Activated naive CD4-positive, alpha-beta T cell treated with anti-CD3 and anti-CD28 coated beads, Interleukin-2, amount 10 ng/mL, durations not matched to agents 7 days and 5 days (primary cell): ENCODE measurements around the gene MAPKAPK3.
A peak's percentile ranks its signal among the peaks of the same experiment; 100 is the strongest.
"Not testable (repeated sequence)": the region's sequence is repeated elsewhere in the genome, so short reads cannot be mapped to it uniquely, and the experiment has no call there.

Experiments used
- CTCF ChIA-PET: fragments of 350-600 bp; sonication (Branson Sonifier 250); formaldehyde crosslinking; loops from one replicate; lab custom pipeline; 2021; ENCODE audit warnings: antibody characterized with exemption; lab: Charles Lee
- DNase-seq: peaks from one replicate; pipeline ENCODE4 v3.0.0-alpha.2; 2020
- H3K27ac Mint-ChIP-seq: one replicate; pipeline ENCODE4 v1.8.0; 2021; ENCODE audit warnings: mild to moderate bottlenecking, moderate library complexity, mixed read lengths
- H3K27me3 Mint-ChIP-seq: one replicate; pipeline ENCODE4 v1.8.0; 2021; ENCODE audit warnings: mild to moderate bottlenecking, mixed read lengths
- H3K36me3 Mint-ChIP-seq: one replicate; pipeline ENCODE4 v1.8.0; 2021; ENCODE audit warnings: mixed read lengths
- H3K4me1 Mint-ChIP-seq: one replicate; pipeline ENCODE4 v1.8.0; 2021; ENCODE audit warnings: mixed read lengths
- H3K4me3 Mint-ChIP-seq: one replicate; pipeline ENCODE4 v1.8.0; 2021; ENCODE audit warnings: mild to moderate bottlenecking, moderate library complexity, mixed read lengths
- H3K9me3 Mint-ChIP-seq: one replicate; pipeline ENCODE4 v1.8.0; 2021; ENCODE audit warnings: mixed read lengths

Gene MAPKAPK3

GRCh38 chr3:50662408-50662807, 45.5 kb downstream of the MAPKAPK3 start:
- H3K27ac Mint-ChIP-seq: peak overlapping the region; percentile 40
- H3K4me1 Mint-ChIP-seq: peaks cover 9% of the 10 kb centered on the region
- H3K36me3 Mint-ChIP-seq: no peaks in the 10 kb centered on the region
- DNase-seq: no peak
- CTCF ChIA-PET: interaction anchor here (0.7 kb wide), 1 partner anchor 709 kb away, joined by 3 read pairs; no protein-coding TSS in a partner anchor
- no peaks in the 10 kb centered on the region for H3K9me3 Mint-ChIP-seq
- peaks cover 31% of the 10 kb centered on the region for H3K27me3 Mint-ChIP-seq
- no peak overlapping the region for H3K4me3 Mint-ChIP-seq

- no peaks in the 10 kb centered on the region for H3K36me3 Mint-ChIP-seq
- CTCF ChIA-PET: interaction anchor here (1.6 kb wide), 1 partner anchor 10 kb away, joined by 4 read pairs; the partner anchor contains the start of gene DOCK3
- no peaks in the 10 kb centered on the region for H3K9me3 Mint-ChIP-seq
- H3K4me3 Mint-ChIP-seq: no peak overlapping the region
- H3K4me1 Mint-ChIP-seq: peaks cover 9% of the 10 kb centered on the region
- peaks cover 48% of the 10 kb centered on the region for H3K27me3 Mint-ChIP-seq
- DNase-seq: no peak
- H3K27ac Mint-ChIP-seq: no peak overlapping the region
Observed at GRCh38 chr3:50665081-50665840, 48.3 kb downstream of the MAPKAPK3 start.

GRCh38 chr3:50665841-50666115, 48.8 kb downstream of the MAPKAPK3 start:
- peaks cover 52% of the 10 kb centered on the region for H3K27me3 Mint-ChIP-seq
- DNase-seq, H3K4me3 Mint-ChIP-seq, H3K9me3 Mint-ChIP-seq, H3K36me3 Mint-ChIP-seq, CTCF ChIA-PET, H3K27ac Mint-ChIP-seq, H3K4me1 Mint-ChIP-seq: not testable (repeated sequence)

GRCh38 chr3:50666837-50667236, 49.9 kb downstream of the MAPKAPK3 start:
- Mint-ChIP-seq H3K9me3 (no peaks in the 10 kb centered on the region), H3K27me3 (peaks cover 58% of the 10 kb centered on the region), H3K36me3 (no peaks in the 10 kb centered on the region), H3K4me3 (no peak overlapping the region), H3K27ac (no peak overlapping the region), H3K4me1 (peaks cover 9% of the 10 kb centered on the region)
- no peak for DNase-seq
- CTCF ChIA-PET: interaction anchor here (1.2 kb wide), 1 partner anchor 14 kb away, joined by 4 read pairs; no protein-coding TSS in a partner anchor

- CTCF ChIA-PET: interaction anchor here (1.1 kb wide), 1 partner anchor 129 kb away, joined by 4 read pairs; no protein-coding TSS in a partner anchor
- no peak for DNase-seq
Observed at GRCh38 chr3:50671331-50671730, 54.4 kb downstream of the MAPKAPK3 start.

GRCh38 chr3:50672656-50673055, 55.7 kb downstream of the MAPKAPK3 start:
- Mint-ChIP-seq H3K4me1 (peaks cover 6% of the 10 kb centered on the region), H3K36me3 (no peaks in the 10 kb centered on the region), H3K27ac (no peak overlapping the region), H3K4me3 (no peak overlapping the region), H3K9me3 (no peaks in the 10 kb centered on the region), H3K27me3 (peaks cover 63% of the 10 kb centered on the region)
- CTCF ChIA-PET: interaction anchor here (1.2 to 1.4 kb wide), 3 partner anchors 53 to 62 kb away, joined by 3 to 7 read pairs (median 3); no protein-coding TSS in a partner anchor
- no peak for DNase-seq

More at GRCh38 chr3:50671331-50671730, 54.4 kb downstream of the MAPKAPK3 start:
- no peak overlapping the region for H3K4me3 Mint-ChIP-seq
- H3K4me1 Mint-ChIP-seq: peaks cover 6% of the 10 kb centered on the region
- peaks cover 69% of the 10 kb centered on the region for H3K27me3 Mint-ChIP-seq
- H3K9me3 Mint-ChIP-seq: no peaks in the 10 kb centered on the region
- H3K27ac Mint-ChIP-seq: no peak overlapping the region
- H3K36me3 Mint-ChIP-seq: no peaks in the 10 kb centered on the region

- Mint-ChIP-seq H3K27me3 (peaks cover 60% of the 10 kb centered on the region), H3K9me3 (no peaks in the 10 kb centered on the region), H3K27ac (no peak overlapping the region), H3K36me3 (no peaks in the 10 kb centered on the region), H3K4me1 (peaks cover 6% of the 10 kb centered on the region), H3K4me3 (peak overlapping the region; percentile 51)
- no peak for DNase-seq
- CTCF ChIA-PET: interaction anchor here (1.2 to 1.8 kb wide), 3 partner anchors 10 to 58 kb away, joined by 3 to 7 read pairs (median 4); no protein-coding TSS in a partner anchor
Observed at GRCh38 chr3:50673931-50674330, 57.0 kb downstream of the MAPKAPK3 start.

- no peaks in the 10 kb centered on the region for H3K36me3 Mint-ChIP-seq
- H3K27me3 Mint-ChIP-seq: peaks cover 60% of the 10 kb centered on the region
- peak within 1 kb of the TSS; percentile 68 for H3K4me3 Mint-ChIP-seq
- H3K27ac Mint-ChIP-seq: no peak within 1 kb of the TSS
- CTCF ChIA-PET: interaction anchor here (0.6 to 1.8 kb wide), 4 partner anchors 10 to 102 kb away, joined by 3 to 5 read pairs (median 4); no protein-coding TSS in a partner anchor
- peak; percentile 71 for DNase-seq
- no peaks in the 10 kb centered on the region for H3K9me3 Mint-ChIP-seq
- peaks cover 6% of the 10 kb centered on the region for H3K4me1 Mint-ChIP-seq
Observed at GRCh38 chr3:50674349-50675178, 57.6 kb downstream of the MAPKAPK3 start, which contains the start of gene DOCK3. Gene DOCK3 (plus strand): TSS chr3:50674927. CDS start chr3:50675264, 337 bp downstream.

GRCh38 chr3:50675179-50676030, 58.5 kb downstream of the MAPKAPK3 start:
- no peaks in the 10 kb centered on the region for H3K36me3 Mint-ChIP-seq
- DNase-seq: peak; percentile 64
- CTCF ChIA-PET: interaction anchor here (0.6 to 1.8 kb wide), 6 partner anchors 10 to 515 kb away, joined by 3 to 5 read pairs (median 3); no protein-coding TSS in a partner anchor
- H3K27ac Mint-ChIP-seq: no peak overlapping the region
- H3K9me3 Mint-ChIP-seq: no peaks in the 10 kb centered on the region
- H3K27me3 Mint-ChIP-seq: peaks cover 67% of the 10 kb centered on the region
- peak overlapping the region; percentile 68 for H3K4me3 Mint-ChIP-seq
- peaks cover 6% of the 10 kb centered on the region for H3K4me1 Mint-ChIP-seq

- H3K4me1 Mint-ChIP-seq: peaks cover 6% of the 10 kb centered on the region
- CTCF ChIA-PET: interaction anchor here (0.6 to 2.0 kb wide), 8 partner anchors 12 to 696 kb away, joined by 3 to 6 read pairs (median 4); partner anchors contain the start of genes CISH and MAPKAPK3
- no peak for DNase-seq
- peaks cover 60% of the 10 kb centered on the region for H3K27me3 Mint-ChIP-seq
- H3K4me3 Mint-ChIP-seq: peak overlapping the region; percentile 47
- no peaks in the 10 kb centered on the region for H3K36me3 Mint-ChIP-seq
- H3K27ac Mint-ChIP-seq: no peak overlapping the region
- no peaks in the 10 kb centered on the region for H3K9me3 Mint-ChIP-seq
Observed at GRCh38 chr3:50676031-50676705, 59.2 kb downstream of the MAPKAPK3 start.

- CTCF ChIA-PET: interaction anchor here (0.6 kb wide), 1 partner anchor 12 kb away, joined by 3 read pairs; the partner anchor contains the start of gene DOCK3
Observed at GRCh38 chr3:50687127-50687751, 70.3 kb downstream of the MAPKAPK3 start.

GRCh38 chr3:50687916-50688315, 71.0 kb downstream of the MAPKAPK3 start:
- no peaks in the 10 kb centered on the region for H3K36me3 Mint-ChIP-seq
- DNase-seq: no peak
- CTCF ChIA-PET: no interaction called here
- H3K4me3 Mint-ChIP-seq: no peak overlapping the region
- no peak overlapping the region for H3K27ac Mint-ChIP-seq
- H3K9me3 Mint-ChIP-seq: no peaks in the 10 kb centered on the region
- H3K4me1 Mint-ChIP-seq: no peaks in the 10 kb centered on the region
- H3K27me3 Mint-ChIP-seq: peaks cover 11% of the 10 kb centered on the region

More at GRCh38 chr3:50687127-50687751, 70.3 kb downstream of the MAPKAPK3 start:
- Mint-ChIP-seq H3K36me3 (no peaks in the 10 kb centered on the region), H3K9me3 (no peaks in the 10 kb centered on the region), H3K27me3 (peaks cover 11% of the 10 kb centered on the region), H3K4me1 (no peaks in the 10 kb centered on the region), H3K4me3 (no peak overlapping the region), H3K27ac (no peak overlapping the region)
- DNase-seq: no peak
